ENCODE data around the gene KCNJ12.

The KCNJ12 gene

GRCh38 chr17:21457051-21458026 lies 81.2 kb downstream of the KCNJ12 start:
- TF ChIP-seq FOXP2 (optimal IDR thresholded peaks at IDR 0.05; ENCODE audit: control extremely low read depth, extremely low read length, insufficient read depth) (no peak), EZH2 (IDR thresholded peaks at IDR 0.05) (no peak), POLR2AphosphoS5 (IDR thresholded peaks at IDR 0.05; ENCODE audit: borderline replicate concordance, low read depth, low read length) (no peak)
- Histone ChIP-seq H3K27ac (no peak overlapping the region), H3K9me3 (ENCODE audit: low read depth, low read length) (no peaks in the 10 kb centered on the region), H3K36me3 (ENCODE audit: insufficient read depth, low read length) (no peaks in the 10 kb centered on the region), H3K9ac (ENCODE audit: insufficient read length) (no peak overlapping the region), H3K4me3 (no peak overlapping the region; the same call in 1 of the 2 replicates)
- DNase-seq (ENCODE audit: low read depth, low spot score), result no peak

DNA sequence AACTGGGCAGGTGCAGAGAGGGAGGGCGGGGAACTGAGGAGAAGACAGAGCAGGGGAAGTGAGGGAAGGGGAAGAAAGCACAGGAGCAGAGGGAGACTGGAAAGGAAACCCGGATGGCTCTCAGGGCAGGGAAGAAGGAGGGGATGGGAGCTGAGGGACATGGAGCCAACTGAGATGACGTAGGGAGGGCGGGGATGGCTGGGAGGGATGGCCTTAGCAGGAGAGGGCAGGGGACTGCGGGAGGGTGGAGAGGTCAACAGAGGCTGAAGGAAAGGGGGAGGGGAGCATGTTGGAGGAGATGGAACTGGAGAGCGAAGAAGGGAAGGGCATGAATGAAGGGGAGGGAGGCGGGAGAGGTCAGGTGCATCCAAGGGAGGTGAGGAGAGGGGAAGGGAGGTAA lies 81.9 kb downstream of the KCNJ12 start:
- no peak overlapping the region for H3K9ac ChIP-seq (ENCODE audit: insufficient read length)
- H3K4me3 ChIP-seq, result no peak overlapping the region
- TF ChIP-seq FOXP2 (optimal IDR thresholded peaks at IDR 0.05; ENCODE audit: control extremely low read depth, extremely low read length, insufficient read depth) (no peak), POLR2AphosphoS5 (IDR thresholded peaks at IDR 0.05; ENCODE audit: borderline replicate concordance, low read depth, low read length) (no peak), EZH2 (IDR thresholded peaks at IDR 0.05) (no peak)
- no peaks in the 10 kb centered on the region for H3K36me3 ChIP-seq (ENCODE audit: insufficient read depth, low read length)
- no peak overlapping the region for H3K27ac ChIP-seq
- H3K9me3 ChIP-seq (ENCODE audit: low read depth, low read length), result no peaks in the 10 kb centered on the region
- DNase-seq (ENCODE audit: low read depth, low spot score), result no peak

- H3K27ac ChIP-seq, result no peak overlapping the region
- no peaks in the 10 kb centered on the region for H3K36me3 ChIP-seq (ENCODE audit: insufficient read depth, low read length)
- H3K4me3 ChIP-seq, result no peak overlapping the region
- no peak for DNase-seq (ENCODE audit: low read depth, low spot score)
- H3K9me3 ChIP-seq (ENCODE audit: low read depth, low read length), result no peaks in the 10 kb centered on the region
- no peak for TF ChIP-seq POLR2AphosphoS5 (IDR thresholded peaks at IDR 0.05; ENCODE audit: borderline replicate concordance, low read depth, low read length)
- TF ChIP-seq EZH2 (IDR thresholded peaks at IDR 0.05), result no peak
- TF ChIP-seq FOXP2 (optimal IDR thresholded peaks at IDR 0.05; ENCODE audit: control extremely low read depth, extremely low read length, insufficient read depth), result no peak
- H3K9ac ChIP-seq (ENCODE audit: insufficient read length), result no peak overlapping the region
Measured at GRCh38 chr17:21459536-21459935, 83.4 kb downstream of the KCNJ12 start.

DNA sequence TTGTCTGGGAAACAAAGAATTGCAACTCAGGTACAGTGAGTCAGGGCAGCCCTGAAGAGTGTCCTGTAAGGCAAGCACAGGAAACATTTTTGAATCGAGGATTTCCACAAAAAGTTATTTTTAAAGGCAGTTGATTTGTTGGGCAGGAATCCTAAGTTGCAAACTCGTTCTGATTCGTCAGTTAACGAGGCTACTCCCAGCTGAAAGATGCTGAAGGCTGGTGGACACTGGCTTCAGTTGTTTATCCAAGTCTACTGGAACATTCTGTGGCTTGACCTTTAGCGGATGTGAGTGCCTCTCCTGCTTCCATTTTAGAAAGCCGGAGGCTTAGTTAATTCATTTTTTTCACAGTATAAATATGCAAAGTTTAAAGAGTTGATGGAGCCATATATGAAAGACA lies 84.2 kb downstream of the KCNJ12 start:
- no peaks in the 10 kb centered on the region for H3K9me3 ChIP-seq (ENCODE audit: low read depth, low read length)
- no peak overlapping the region for H3K4me3 ChIP-seq
- no peak overlapping the region for H3K27ac ChIP-seq
- H3K9ac ChIP-seq (ENCODE audit: insufficient read length), result no peak overlapping the region
- H3K36me3 ChIP-seq (ENCODE audit: insufficient read depth, low read length), result no peaks in the 10 kb centered on the region
- TF ChIP-seq EZH2 (IDR thresholded peaks at IDR 0.05) (no peak), POLR2AphosphoS5 (IDR thresholded peaks at IDR 0.05; ENCODE audit: borderline replicate concordance, low read depth, low read length) (no peak), FOXP2 (optimal IDR thresholded peaks at IDR 0.05; ENCODE audit: control extremely low read depth, extremely low read length, insufficient read depth) (no peak)
- DNase-seq (ENCODE audit: low read depth, low spot score), result no peak

- Histone ChIP-seq H3K9me3 (ENCODE audit: low read depth, low read length) (no peaks in the 10 kb centered on the region), H3K27ac (no peak overlapping the region), H3K4me3 (no peak overlapping the region), H3K36me3 (ENCODE audit: insufficient read depth, low read length) (no peaks in the 10 kb centered on the region), H3K9ac (ENCODE audit: insufficient read length) (no peak overlapping the region)
- DNase-seq (ENCODE audit: low read depth, low spot score), result no peak
- TF ChIP-seq EZH2 (IDR thresholded peaks at IDR 0.05) (no peak), FOXP2 (optimal IDR thresholded peaks at IDR 0.05; ENCODE audit: control extremely low read depth, extremely low read length, insufficient read depth) (no peak), POLR2AphosphoS5 (IDR thresholded peaks at IDR 0.05; ENCODE audit: borderline replicate concordance, low read depth, low read length) (no peak)
Measured at GRCh38 chr17:21462237-21462636, 86.1 kb downstream of the KCNJ12 start.

DNA sequence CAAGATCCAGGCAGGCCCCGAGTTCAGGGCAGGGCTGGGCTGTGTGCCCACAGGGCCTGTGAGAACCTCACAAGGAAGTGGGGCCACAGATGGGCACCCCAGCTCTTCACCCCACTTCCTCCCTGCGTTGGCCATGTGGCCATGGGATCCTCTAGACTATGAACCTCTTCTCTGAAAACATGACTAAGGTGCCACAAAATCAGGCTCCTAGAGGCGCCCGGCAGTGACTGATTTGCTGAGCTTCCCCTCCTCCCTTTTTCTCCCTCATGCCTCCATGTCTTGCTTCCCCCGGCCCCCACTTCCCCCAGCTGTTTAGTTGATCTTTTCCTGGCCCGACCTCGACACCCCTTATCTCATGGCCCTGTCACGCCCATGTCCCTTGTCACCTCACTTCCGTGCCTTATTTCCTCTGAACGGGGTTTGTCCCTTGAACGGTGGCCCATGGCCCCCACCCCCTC lies 87.1 kb downstream of the KCNJ12 start:
- H3K27ac ChIP-seq, result no peak overlapping the region
- H3K9ac ChIP-seq (ENCODE audit: insufficient read length), result no peak overlapping the region
- H3K4me3 ChIP-seq, result no peak overlapping the region
- H3K9me3 ChIP-seq (ENCODE audit: low read depth, low read length), result no peaks in the 10 kb centered on the region
- no peaks in the 10 kb centered on the region for H3K36me3 ChIP-seq (ENCODE audit: insufficient read depth, low read length)
- no peak for DNase-seq (ENCODE audit: low read depth, low spot score)
- no peak for TF ChIP-seq POLR2AphosphoS5 (IDR thresholded peaks at IDR 0.05; ENCODE audit: borderline replicate concordance, low read depth, low read length)
- no peak for TF ChIP-seq EZH2 (IDR thresholded peaks at IDR 0.05)
- no peak for TF ChIP-seq FOXP2 (optimal IDR thresholded peaks at IDR 0.05; ENCODE audit: control extremely low read depth, extremely low read length, insufficient read depth)

DNA sequence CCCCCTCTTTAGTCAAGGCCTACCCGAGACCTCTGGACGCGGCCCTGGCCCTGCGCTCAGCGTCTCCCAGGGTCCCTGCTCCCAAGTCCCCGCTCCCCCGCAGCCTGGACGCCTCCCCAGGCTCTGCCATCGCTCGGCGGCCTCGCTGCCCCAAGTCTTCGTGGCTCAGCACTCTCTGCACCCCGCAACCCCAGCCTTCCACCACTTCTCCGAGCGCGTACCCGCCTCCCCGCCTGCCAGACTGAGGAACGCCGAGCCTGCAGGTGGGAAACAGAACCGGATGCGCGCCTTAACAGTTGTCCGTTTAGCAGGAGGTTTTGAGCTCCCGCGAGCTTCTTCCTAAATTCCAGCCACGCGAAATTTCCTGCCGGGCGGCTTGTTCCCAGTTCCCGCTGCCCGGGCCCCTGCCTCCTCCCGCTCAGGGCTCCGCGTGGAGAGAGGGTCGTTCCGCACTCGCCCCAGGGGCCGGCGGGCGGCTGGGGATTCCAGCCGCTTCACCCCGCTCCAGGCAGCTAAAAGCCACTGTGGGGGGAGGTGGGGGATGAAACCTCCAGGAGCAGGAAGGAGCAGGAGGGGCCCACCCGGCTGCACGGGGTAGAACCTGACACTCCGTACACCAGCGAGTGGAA lies 87.7 kb downstream of the KCNJ12 start:
- Histone ChIP-seq H3K9me3 (ENCODE audit: low read depth, low read length) (no peaks in the 10 kb centered on the region), H3K36me3 (ENCODE audit: insufficient read depth, low read length) (no peaks in the 10 kb centered on the region), H3K9ac (ENCODE audit: insufficient read length) (no peak overlapping the region), H3K27ac (no peak overlapping the region), H3K4me3 (no peak overlapping the region)
- no peak for TF ChIP-seq FOXP2 (optimal IDR thresholded peaks at IDR 0.05; ENCODE audit: control extremely low read depth, extremely low read length, insufficient read depth)
- TF ChIP-seq POLR2AphosphoS5 (IDR thresholded peaks at IDR 0.05; ENCODE audit: borderline replicate concordance, low read depth, low read length), result no peak
- TF ChIP-seq EZH2 (IDR thresholded peaks at IDR 0.05), result no peak
- no peak for DNase-seq (ENCODE audit: low read depth, low spot score)

- no peaks in the 10 kb centered on the region for H3K36me3 ChIP-seq (ENCODE audit: insufficient read depth, low read length)
Measured at GRCh38 chr17:21464611-21465021, 88.5 kb downstream of the KCNJ12 start.

More at GRCh38 chr17:21464611-21465021, 88.5 kb downstream of the KCNJ12 start:
- Histone ChIP-seq H3K9me3 (ENCODE audit: low read depth, low read length) (no peaks in the 10 kb centered on the region), H3K4me3 (no peak overlapping the region), H3K27ac (no peak overlapping the region), H3K9ac (ENCODE audit: insufficient read length) (no peak overlapping the region)
- TF ChIP-seq FOXP2 (optimal IDR thresholded peaks at IDR 0.05; ENCODE audit: control extremely low read depth, extremely low read length, insufficient read depth) (no peak), EZH2 (IDR thresholded peaks at IDR 0.05) (no peak), POLR2AphosphoS5 (IDR thresholded peaks at IDR 0.05; ENCODE audit: borderline replicate concordance, low read depth, low read length) (no peak)
- DNase-seq (ENCODE audit: low read depth, low spot score), result no peak
